ENCODE results near the gene XXYLT1. TPM values are rescaled to one million over a fixed set of nuclear protein-coding genes. Genes with fewer than 3 reads are reported as not detected.

The XXYLT1 gene
- total RNA-seq, 2 experiments from 2014 or later, result 17.2 to 19.6 TPM

- ChIA-PET CTCF (ENCODE audit: unreplicated experiment) (no interaction called here), POLR2A (interaction anchor here (0.6 kb wide), 1 partner anchor 1463 kb away, joined by 3 read pairs; no protein-coding TSS in a partner anchor)
- Histone ChIP-seq H3K4me3 (ENCODE audit: low read depth, low read length, poor library complexity, severe bottlenecking) (no peak overlapping the region), H3K4me1 (ENCODE audit: insufficient read depth, low read length, poor library complexity, severe bottlenecking) (peaks cover 22% of the 10 kb centered on the region), H3K79me2 (ENCODE audit: insufficient read depth, low read depth, low read length) (no peaks in the 10 kb centered on the region), H4K20me1 (ENCODE audit: insufficient read depth, low read length) (no peaks in the 10 kb centered on the region), H3K36me3 (ENCODE audit: insufficient read depth, low read length) (0 out of 2 replicates have a peak, but pooled peaks cover 8% of the 10 kb centered on the region), H3K27ac (ENCODE audit: low read depth, low read length, poor library complexity, severe bottlenecking) (no peak overlapping the region), H3K4me2 (ENCODE audit: low read length) (no peak overlapping the region), H3K9me3 (ENCODE audit: low read length) (no peaks in the 10 kb centered on the region), H3K9me2 (ENCODE audit: insufficient read depth, low read length) (no peaks in the 10 kb centered on the region), H2AFZ (ENCODE audit: low read length) (no peak overlapping the region)
- DNase-seq (ENCODE audit: low spot score), result no peak
- no peak for TF ChIP-seq CTCF (conservative IDR thresholded peaks at IDR 0.05; ENCODE audit: low read length)
- no peak for TF ChIP-seq EZH2phosphoT487 (IDR thresholded peaks at IDR 0.05; ENCODE audit: borderline replicate concordance, low read depth, low read length)
- intact Hi-C loops (cut with micrococcal nuclease; ENCODE audit: unreplicated experiment), result no loop called here
- no TSS peak for BruUV-seq (replicated peaks)
Measured at GRCh38 chr3:195061756-195062655, 209.0 kb downstream of the XXYLT1 start.

- no peaks in the 10 kb centered on the region for H4K20me1 ChIP-seq (ENCODE audit: insufficient read depth, low read length)
- ChIA-PET CTCF (ENCODE audit: unreplicated experiment) (no interaction called here), POLR2A (no interaction called here)
Measured at GRCh38 chr3:195060531-195061291, 210.2 kb downstream of the XXYLT1 start.

More at GRCh38 chr3:195060531-195061291, 210.2 kb downstream of the XXYLT1 start:
- Histone ChIP-seq H3K79me2 (ENCODE audit: insufficient read depth, low read depth, low read length) (no peaks in the 10 kb centered on the region), H3K4me1 (ENCODE audit: insufficient read depth, low read length, poor library complexity, severe bottlenecking) (peaks cover 22% of the 10 kb centered on the region), H3K36me3 (ENCODE audit: insufficient read depth, low read length) (no peaks in the 10 kb centered on the region), H3K27ac (ENCODE audit: low read depth, low read length, poor library complexity, severe bottlenecking) (no peak overlapping the region), H3K4me2 (ENCODE audit: low read length) (no peak overlapping the region), H3K4me3 (ENCODE audit: low read depth, low read length, poor library complexity, severe bottlenecking) (no peak overlapping the region), H3K9me3 (ENCODE audit: low read length) (no peaks in the 10 kb centered on the region), H3K9me2 (ENCODE audit: insufficient read depth, low read length) (no peaks in the 10 kb centered on the region), H2AFZ (ENCODE audit: low read length) (no peak overlapping the region)
- no peak for TF ChIP-seq EZH2phosphoT487 (IDR thresholded peaks at IDR 0.05; ENCODE audit: borderline replicate concordance, low read depth, low read length)
- TF ChIP-seq CTCF (conservative IDR thresholded peaks at IDR 0.05; ENCODE audit: low read length), result no peak
- no TSS peak for BruUV-seq (replicated peaks)
- intact Hi-C loops (cut with micrococcal nuclease; ENCODE audit: unreplicated experiment), result no loop called here
- no peak for DNase-seq (ENCODE audit: low spot score)

Measured in OCI-LY7 (cell line).